ENCODE data around the gene MAST4.

MAST4 gene

DNA sequence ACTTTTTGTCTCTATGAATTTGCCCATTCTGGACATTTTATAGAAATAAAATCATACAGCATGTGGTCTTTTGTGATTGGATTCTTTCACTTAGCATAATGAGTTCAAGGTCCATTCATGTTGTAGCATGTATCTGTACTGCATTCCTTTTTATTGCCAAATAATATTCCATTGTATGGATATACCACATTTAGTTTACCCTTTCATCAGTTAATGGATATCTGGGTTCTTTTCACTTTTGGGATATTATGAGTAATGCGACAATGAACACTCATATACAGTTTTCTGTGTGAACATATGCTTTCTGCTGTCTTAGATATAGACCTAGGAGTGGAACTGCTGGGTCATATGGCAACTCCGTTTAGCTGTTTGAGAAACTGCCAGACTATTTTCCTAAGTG is 41.3 kb upstream of the MAST4 start:
- no peak for DNase-seq (ENCODE audit: low read depth)
- TF ChIP-seq CTCF (IDR thresholded peaks at IDR 0.05; ENCODE audit: insufficient read depth, low read depth, low read length, missing control alignments) = no peak
- no peak overlapping the region for H3K4me3 ChIP-seq (ENCODE audit: low read length)

DNA sequence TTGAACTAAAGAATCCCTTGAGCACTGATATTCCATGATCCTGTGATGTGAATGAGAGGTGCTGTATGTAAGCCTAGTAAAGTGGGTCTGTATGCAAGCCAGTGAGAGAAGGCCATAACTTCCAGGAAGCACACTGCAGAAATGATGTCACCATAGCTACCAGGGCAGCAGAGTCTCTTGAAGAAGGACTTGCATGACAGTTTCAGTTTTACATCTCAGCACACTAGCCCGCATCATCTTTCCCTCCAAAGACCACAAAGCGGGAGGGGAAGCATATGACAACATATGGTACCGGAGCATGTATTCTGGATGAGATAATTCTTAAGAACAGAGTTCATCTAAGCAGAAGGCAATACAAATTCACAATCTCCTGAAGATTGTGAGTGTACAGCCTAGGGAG is 37.6 kb upstream of the MAST4 start:
- no peak overlapping the region for H3K4me3 ChIP-seq (ENCODE audit: low read length)
- no peak for DNase-seq (ENCODE audit: low read depth)
- no peak for TF ChIP-seq CTCF (IDR thresholded peaks at IDR 0.05; ENCODE audit: insufficient read depth, low read depth, low read length, missing control alignments)

- TF ChIP-seq CTCF (IDR thresholded peaks at IDR 0.05; ENCODE audit: insufficient read depth, low read depth, low read length, missing control alignments) = no peak
- H3K4me3 ChIP-seq (ENCODE audit: low read length) = no peak overlapping the region
- no peak for DNase-seq (ENCODE audit: low read depth)
Measured at GRCh38 chr5:66560371-66560770, 35.8 kb upstream of the MAST4 start.

DNA sequence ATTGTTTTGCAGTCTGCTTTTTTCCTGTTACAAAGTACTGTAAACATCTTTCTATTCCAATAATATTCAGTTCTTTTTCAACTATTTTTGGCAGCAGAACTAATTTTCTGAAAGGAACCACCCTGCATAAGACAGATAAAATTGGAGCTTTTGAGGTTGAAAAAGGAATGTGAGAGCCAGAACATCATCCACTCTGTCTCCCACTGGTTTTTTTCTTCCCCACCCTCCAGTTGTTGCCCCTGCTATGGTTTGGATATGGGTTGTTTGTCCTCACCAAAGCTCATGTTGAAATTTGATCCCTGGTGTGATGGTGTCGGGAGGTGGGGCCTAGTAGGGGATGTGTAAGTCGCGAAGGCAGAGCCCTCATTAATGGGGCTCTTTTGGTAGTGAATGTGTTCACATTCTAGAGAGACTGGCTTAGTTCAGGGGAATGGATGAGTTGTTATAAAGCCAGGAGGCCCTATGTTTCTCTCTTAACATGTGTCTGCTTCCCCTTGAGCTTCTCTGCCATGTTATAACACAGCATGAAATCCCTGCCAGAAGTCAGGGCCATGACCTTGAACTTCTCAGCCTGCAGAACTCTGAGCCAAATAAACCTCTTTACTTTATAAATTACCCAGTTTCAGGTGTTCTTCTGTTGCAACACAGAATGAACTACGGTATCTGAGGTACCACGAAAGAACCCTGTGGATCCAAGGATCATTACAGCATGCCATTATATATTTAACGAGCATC is 34.8 kb upstream of the MAST4 start:
- TF ChIP-seq CTCF (IDR thresholded peaks at IDR 0.05; ENCODE audit: insufficient read depth, low read depth, low read length, missing control alignments) = no peak
- no peak for DNase-seq (ENCODE audit: low read depth)

GRCh38 chr5:66565878-66566277 is 30.3 kb upstream of the MAST4 start:
- no peak overlapping the region for H3K4me3 ChIP-seq (ENCODE audit: low read length)
- no peak for TF ChIP-seq CTCF (IDR thresholded peaks at IDR 0.05; ENCODE audit: insufficient read depth, low read depth, low read length, missing control alignments)
- DNase-seq (ENCODE audit: low read depth) = peak; percentile 32

More for the DNA sequence above, 34.8 kb upstream of the MAST4 start:
- no peak overlapping the region for H3K4me3 ChIP-seq (ENCODE audit: low read length)

DNA sequence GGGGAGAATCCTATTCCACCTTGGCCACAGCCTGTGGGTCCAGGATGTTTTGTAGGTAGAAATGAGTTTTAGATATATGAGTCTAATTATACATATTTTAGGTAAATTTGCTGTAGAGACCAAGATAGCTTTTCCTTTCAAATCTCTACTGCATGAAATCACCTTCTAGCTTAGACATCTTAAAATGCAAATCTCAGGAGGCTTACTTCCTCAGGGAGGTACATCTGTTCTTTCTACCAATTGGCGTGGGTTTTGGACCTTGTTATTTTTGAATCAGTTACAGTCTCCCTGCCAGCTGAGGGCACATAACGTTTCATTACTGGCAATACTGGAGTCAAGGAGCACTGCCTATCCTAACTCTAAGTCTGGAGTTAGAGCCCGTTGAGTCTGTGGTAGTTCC is 28.7 kb upstream of the MAST4 start:
- TF ChIP-seq CTCF (IDR thresholded peaks at IDR 0.05; ENCODE audit: insufficient read depth, low read depth, low read length, missing control alignments) = no peak
- DNase-seq (ENCODE audit: low read depth) = no peak
- H3K4me3 ChIP-seq (ENCODE audit: low read length) = no peak overlapping the region

DNA sequence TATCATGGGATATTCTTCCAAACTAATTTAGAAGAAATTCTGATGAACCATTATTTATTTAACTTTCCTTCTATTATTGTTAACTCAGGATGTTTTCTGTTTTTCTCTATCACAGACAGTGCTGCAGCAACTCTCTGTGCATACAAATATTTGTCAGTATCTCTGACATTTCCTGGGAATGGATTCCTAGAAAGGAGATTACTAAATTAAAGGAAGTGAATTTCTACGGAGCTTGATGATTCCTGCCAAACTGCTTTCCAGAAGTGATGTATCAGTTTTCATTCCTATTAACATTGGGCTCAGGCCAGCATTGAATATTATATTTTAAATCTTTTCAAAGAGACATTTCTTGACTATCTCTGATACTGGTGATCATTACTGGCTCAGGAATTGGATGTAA is 26.0 kb upstream of the MAST4 start:
- H3K4me3 ChIP-seq (ENCODE audit: low read length) = no peak overlapping the region
- no peak for DNase-seq (ENCODE audit: low read depth)
- no peak for TF ChIP-seq CTCF (IDR thresholded peaks at IDR 0.05; ENCODE audit: insufficient read depth, low read depth, low read length, missing control alignments)

All from epithelial cell of esophagus (primary cell).